Liver (tissue), 3 donors: ENCODE data around the gene GRK1.

Experiments
- EGR1 ChIP-seq, 2 donors: IDR thresholded peaks; 2 replicates each; pipeline ENCODE4 v1.6.1; 2016 to 2018; ENCODE audit warnings: antibody characterized with exemption in 2 of 2, low read depth in 2 of 2
- GABPA ChIP-seq, 2 donors: IDR thresholded peaks in 1 of 2; conservative IDR thresholded peaks in 1 of 2; 2 replicates each; pipeline ENCODE4 v1.6.1; 2016; ENCODE audit warnings: antibody characterized with exemption in 2 of 2, mild to moderate bottlenecking in 1 of 2, moderate library complexity in 1 of 2
- HNF4A ChIP-seq, 2 donors: conservative IDR thresholded peaks; 2 replicates each; pipeline ENCODE4 v1.6.1; 2016; ENCODE audit warnings: antibody characterized with exemption in 2 of 2, mild to moderate bottlenecking in 2 of 2
- RAD21 ChIP-seq, 2 donors: IDR thresholded peaks; 2 replicates each; pipeline ENCODE4 v1.6.1; 2016; ENCODE audit warnings: antibody characterized with exemption in 2 of 2, mild to moderate bottlenecking in 2 of 2
- SP1 ChIP-seq: IDR thresholded peaks from 2 replicates; pipeline ENCODE4 v1.6.1; 2018; ENCODE audit warnings: antibody characterized with exemption, mild to moderate bottlenecking
- TF ChIP-seq, protein P1 (sequence below): fragments of 150-350 bp; IDR thresholded peaks from 2 replicates; pipeline ENCODE4 v1.5.1; 2017; ENCODE audit warnings: improper control_type of control experiment, low read depth, low read length; ENCODE audit not compliant: missing input control
- TF ChIP-seq, protein P2 (sequence below): IDR thresholded peaks from 2 replicates; pipeline ENCODE4 v1.6.1; 2016; ENCODE audit warnings: antibody characterized with exemption
- TF ChIP-seq, protein P3 (sequence below): IDR thresholded peaks from 2 replicates; pipeline ENCODE4 v1.6.1; 2016; ENCODE audit warnings: antibody characterized with exemption, mild to moderate bottlenecking
- donor health status: healthy.
- donor health status: healthy.

DNA sequence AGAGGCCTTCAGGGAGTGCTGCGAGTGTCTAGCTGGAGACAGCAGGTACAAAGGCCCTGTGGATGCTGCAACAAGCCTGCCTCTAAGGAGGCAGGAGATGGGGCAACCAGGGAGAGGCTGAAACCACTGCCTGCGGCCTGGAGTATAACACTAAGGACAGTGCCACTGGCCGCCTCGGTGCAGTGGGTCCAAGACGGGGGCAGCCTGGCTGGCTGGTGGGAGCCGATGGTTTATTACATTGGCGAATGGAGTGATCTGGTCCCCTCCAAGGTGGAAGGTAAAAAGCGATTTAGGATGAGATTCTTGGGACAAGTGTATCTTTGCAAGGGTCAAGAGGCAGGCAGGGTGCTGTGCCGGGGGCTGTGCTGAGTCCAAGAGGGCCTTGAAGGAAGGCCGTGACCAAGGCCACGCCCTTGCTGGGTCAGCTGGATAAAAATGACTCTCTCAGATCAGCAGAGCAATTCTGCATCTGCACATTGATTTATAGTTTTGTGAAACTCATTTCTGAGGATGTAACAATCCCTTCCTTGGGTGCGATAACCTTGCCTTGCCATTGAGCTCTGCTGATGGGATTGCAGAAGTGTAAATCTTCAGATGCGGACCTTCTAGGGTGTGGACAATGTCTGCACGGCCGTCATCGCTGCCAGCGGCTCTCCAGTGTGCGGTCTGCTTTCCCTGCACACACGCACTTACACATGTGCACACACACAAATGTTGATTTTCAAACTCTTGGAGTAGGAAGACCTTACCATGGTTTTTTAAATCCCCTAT, 98.0 kb downstream of the GRK1 start:
- TF ChIP-seq HNF4A (conservative IDR thresholded peaks at IDR 0.05) (no peak), RAD21 (IDR thresholded peaks at IDR 0.05) (no peak), EGR1 (IDR thresholded peaks at IDR 0.05; ENCODE audit: low read depth in 2 of 2) (no peak), SP1 (no peak), GABPA (IDR thresholded peaks at IDR 0.05 in 1 of 2, conservative IDR thresholded peaks at IDR 0.05 in 1 of 2) (no peak)
- TF ChIP-seq, protein P1, sequence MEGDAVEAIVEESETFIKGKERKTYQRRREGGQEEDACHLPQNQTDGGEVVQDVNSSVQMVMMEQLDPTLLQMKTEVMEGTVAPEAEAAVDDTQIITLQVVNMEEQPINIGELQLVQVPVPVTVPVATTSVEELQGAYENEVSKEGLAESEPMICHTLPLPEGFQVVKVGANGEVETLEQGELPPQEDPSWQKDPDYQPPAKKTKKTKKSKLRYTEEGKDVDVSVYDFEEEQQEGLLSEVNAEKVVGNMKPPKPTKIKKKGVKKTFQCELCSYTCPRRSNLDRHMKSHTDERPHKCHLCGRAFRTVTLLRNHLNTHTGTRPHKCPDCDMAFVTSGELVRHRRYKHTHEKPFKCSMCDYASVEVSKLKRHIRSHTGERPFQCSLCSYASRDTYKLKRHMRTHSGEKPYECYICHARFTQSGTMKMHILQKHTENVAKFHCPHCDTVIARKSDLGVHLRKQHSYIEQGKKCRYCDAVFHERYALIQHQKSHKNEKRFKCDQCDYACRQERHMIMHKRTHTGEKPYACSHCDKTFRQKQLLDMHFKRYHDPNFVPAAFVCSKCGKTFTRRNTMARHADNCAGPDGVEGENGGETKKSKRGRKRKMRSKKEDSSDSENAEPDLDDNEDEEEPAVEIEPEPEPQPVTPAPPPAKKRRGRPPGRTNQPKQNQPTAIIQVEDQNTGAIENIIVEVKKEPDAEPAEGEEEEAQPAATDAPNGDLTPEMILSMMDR, result no peak
- TF ChIP-seq, protein P2, sequence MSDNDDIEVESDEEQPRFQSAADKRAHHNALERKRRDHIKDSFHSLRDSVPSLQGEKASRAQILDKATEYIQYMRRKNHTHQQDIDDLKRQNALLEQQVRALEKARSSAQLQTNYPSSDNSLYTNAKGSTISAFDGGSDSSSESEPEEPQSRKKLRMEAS, result no peak
- TF ChIP-seq, protein P3, sequence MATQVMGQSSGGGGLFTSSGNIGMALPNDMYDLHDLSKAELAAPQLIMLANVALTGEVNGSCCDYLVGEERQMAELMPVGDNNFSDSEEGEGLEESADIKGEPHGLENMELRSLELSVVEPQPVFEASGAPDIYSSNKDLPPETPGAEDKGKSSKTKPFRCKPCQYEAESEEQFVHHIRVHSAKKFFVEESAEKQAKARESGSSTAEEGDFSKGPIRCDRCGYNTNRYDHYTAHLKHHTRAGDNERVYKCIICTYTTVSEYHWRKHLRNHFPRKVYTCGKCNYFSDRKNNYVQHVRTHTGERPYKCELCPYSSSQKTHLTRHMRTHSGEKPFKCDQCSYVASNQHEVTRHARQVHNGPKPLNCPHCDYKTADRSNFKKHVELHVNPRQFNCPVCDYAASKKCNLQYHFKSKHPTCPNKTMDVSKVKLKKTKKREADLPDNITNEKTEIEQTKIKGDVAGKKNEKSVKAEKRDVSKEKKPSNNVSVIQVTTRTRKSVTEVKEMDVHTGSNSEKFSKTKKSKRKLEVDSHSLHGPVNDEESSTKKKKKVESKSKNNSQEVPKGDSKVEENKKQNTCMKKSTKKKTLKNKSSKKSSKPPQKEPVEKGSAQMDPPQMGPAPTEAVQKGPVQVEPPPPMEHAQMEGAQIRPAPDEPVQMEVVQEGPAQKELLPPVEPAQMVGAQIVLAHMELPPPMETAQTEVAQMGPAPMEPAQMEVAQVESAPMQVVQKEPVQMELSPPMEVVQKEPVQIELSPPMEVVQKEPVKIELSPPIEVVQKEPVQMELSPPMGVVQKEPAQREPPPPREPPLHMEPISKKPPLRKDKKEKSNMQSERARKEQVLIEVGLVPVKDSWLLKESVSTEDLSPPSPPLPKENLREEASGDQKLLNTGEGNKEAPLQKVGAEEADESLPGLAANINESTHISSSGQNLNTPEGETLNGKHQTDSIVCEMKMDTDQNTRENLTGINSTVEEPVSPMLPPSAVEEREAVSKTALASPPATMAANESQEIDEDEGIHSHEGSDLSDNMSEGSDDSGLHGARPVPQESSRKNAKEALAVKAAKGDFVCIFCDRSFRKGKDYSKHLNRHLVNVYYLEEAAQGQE, result no peak
